Fibroblast of skin of left quadriceps (primary cell): ENCODE data around the gene ATF7IP2.
A peak's percentile ranks its signal among the peaks of the same experiment; 100 is the strongest.
"Not testable (repeated sequence)": the region's sequence is repeated elsewhere in the genome, so short reads cannot be mapped to it uniquely, and the experiment has no call there.

Experiments used
- DNase-seq, 2 experiments: peaks; one replicate each; pipeline ENCODE4 v3.0.0-alpha.2; 2013; ENCODE audit warnings: low read depth in 2 of 2

Gene ATF7IP2

GRCh38 chr16:10385725-10386516 is at the start of gene ATF7IP2:
TSS of gene ATF7IP2 (plus strand) at chr16:10386061. CDS start at chr16:10430621, 44,560 bp downstream.
- peak; percentile 72 to 79 for DNase-seq

GRCh38 chr16:10338426-10338825 is 47.4 kb upstream of the ATF7IP2 start:
- DNase-seq = no peak

- no peak for DNase-seq
Observed at GRCh38 chr16:10339777-10340732, 45.8 kb upstream of the ATF7IP2 start.

GRCh38 chr16:10343124-10343760 is 42.6 kb upstream of the ATF7IP2 start:
- no peak for DNase-seq

GRCh38 chr16:10344699-10345098 is 41.2 kb upstream of the ATF7IP2 start:
- not testable (repeated sequence) for DNase-seq

- no peak for DNase-seq
Observed at GRCh38 chr16:10345629-10346028, 40.2 kb upstream of the ATF7IP2 start.

GRCh38 chr16:10349851-10350250 is 36.0 kb upstream of the ATF7IP2 start:
- DNase-seq = no peak

- no peak for DNase-seq
Observed at GRCh38 chr16:10352262-10352661, 33.6 kb upstream of the ATF7IP2 start.

- no peak for DNase-seq
Observed at GRCh38 chr16:10355589-10355988, 30.3 kb upstream of the ATF7IP2 start.

GRCh38 chr16:10356870-10357842 is 28.7 kb upstream of the ATF7IP2 start:
- no peak for DNase-seq

GRCh38 chr16:10361747-10362076 is 24.1 kb upstream of the ATF7IP2 start:
- DNase-seq = not testable (repeated sequence)

- DNase-seq = no peak
Observed at GRCh38 chr16:10362077-10362863, 23.6 kb upstream of the ATF7IP2 start.

- not testable (repeated sequence) for DNase-seq
Observed at GRCh38 chr16:10362864-10363197, 23.0 kb upstream of the ATF7IP2 start.

GRCh38 chr16:10366619-10367018 is 19.2 kb upstream of the ATF7IP2 start:
- DNase-seq = not testable (repeated sequence)

- DNase-seq = no peak
Observed at GRCh38 chr16:10367616-10368188, 18.2 kb upstream of the ATF7IP2 start.

- no peak for DNase-seq
Observed at GRCh38 chr16:10368969-10369551, 16.8 kb upstream of the ATF7IP2 start.

- no peak for DNase-seq
Observed at GRCh38 chr16:10370096-10370726, 15.7 kb upstream of the ATF7IP2 start.

GRCh38 chr16:10371592-10371991 is 14.3 kb upstream of the ATF7IP2 start:
- DNase-seq = no peak

- DNase-seq = no peak
Observed at GRCh38 chr16:10373556-10373955, 12.3 kb upstream of the ATF7IP2 start.
